ENCODE measurements around the gene STT3B. TPM values are rescaled to one million over a fixed set of nuclear protein-coding genes. Genes with fewer than 3 reads are reported as not detected.

STT3B gene
- total and polyA plus RNA-seq, 2 of the 13 experiments (the other 11 are each of a cell fraction or from before 2014, with no cell fraction given): 85.0 to 205 TPM

DNA sequence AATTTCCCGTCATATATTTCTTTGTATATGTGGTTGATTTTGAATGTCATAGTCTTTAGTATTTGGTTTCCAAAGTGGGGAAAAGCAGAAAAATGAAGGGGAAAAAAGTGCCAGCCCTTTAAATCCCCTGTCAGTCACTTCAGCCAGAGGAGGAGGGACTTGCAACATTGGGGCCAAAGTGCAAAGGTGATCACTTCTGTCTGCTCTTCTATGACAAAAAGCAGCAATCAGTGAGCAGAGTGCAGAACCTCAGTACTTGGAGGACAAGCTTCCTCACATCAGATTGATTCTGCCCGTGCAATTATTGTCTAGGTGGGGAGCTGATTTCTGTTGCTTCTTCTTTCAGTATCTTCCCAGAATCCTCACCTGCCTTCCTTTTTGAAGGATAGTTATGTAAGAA lies 60.0 kb downstream of the STT3B start (continued):
- TF ChIP-seq, protein P1, sequence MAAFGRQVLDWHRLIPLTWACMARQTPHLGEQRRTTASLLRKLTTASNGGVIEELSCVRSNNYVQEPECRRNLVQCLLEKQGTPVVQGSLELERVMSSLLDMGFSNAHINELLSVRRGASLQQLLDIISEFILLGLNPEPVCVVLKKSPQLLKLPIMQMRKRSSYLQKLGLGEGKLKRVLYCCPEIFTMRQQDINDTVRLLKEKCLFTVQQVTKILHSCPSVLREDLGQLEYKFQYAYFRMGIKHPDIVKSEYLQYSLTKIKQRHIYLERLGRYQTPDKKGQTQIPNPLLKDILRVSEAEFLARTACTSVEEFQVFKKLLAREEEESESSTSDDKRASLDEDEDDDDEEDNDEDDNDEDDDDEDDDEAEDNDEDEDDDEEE (CRISPR knock-in tag; IDR thresholded peaks at IDR 0.05): no peak
- TF ChIP-seq ZNF33B (CRISPR knock-in tag; IDR thresholded peaks at IDR 0.05) (no peak), ZFP37 (CRISPR knock-in tag; IDR thresholded peaks at IDR 0.05; ENCODE audit: borderline replicate concordance) (no peak), ZNF766 (CRISPR knock-in tag; IDR thresholded peaks at IDR 0.05; ENCODE audit: borderline replicate concordance) (no peak), ZFP41 (CRISPR knock-in tag; IDR thresholded peaks at IDR 0.05; ENCODE audit: borderline replicate concordance) (no peak), ZNF562 (CRISPR knock-in tag; IDR thresholded peaks at IDR 0.05; ENCODE audit: borderline replicate concordance) (no peak), HOXD1 (CRISPR knock-in tag; IDR thresholded peaks at IDR 0.05) (no peak), ZNF660 (CRISPR knock-in tag; IDR thresholded peaks at IDR 0.05; ENCODE audit: borderline replicate concordance, low read depth) (no peak), ZNF543 (CRISPR knock-in tag; IDR thresholded peaks at IDR 0.05) (no peak), ZNF263 (CRISPR knock-in tag; IDR thresholded peaks at IDR 0.05) (no peak), HNF4A (CRISPR knock-in tag; IDR thresholded peaks at IDR 0.05) (peak; percentile 97), TAF1 (CRISPR knock-in tag; IDR thresholded peaks at IDR 0.05) (no peak), YEATS4 (CRISPR knock-in tag; IDR thresholded peaks at IDR 0.05; ENCODE audit: borderline replicate concordance) (no peak), ZNF124 (CRISPR knock-in tag; IDR thresholded peaks at IDR 0.05) (no peak), ZNF33A (CRISPR knock-in tag; IDR thresholded peaks at IDR 0.05; ENCODE audit: borderline replicate concordance) (no peak), ZFP1 (CRISPR knock-in tag; IDR thresholded peaks at IDR 0.05) (0 out of 2 replicates have a peak, but pooled peaks have one; percentile 55), SOX13 (IDR thresholded peaks at IDR 0.05) (no peak), SOX13 (CRISPR knock-in tag; conservative IDR thresholded peaks at IDR 0.05 in 1 of 2, IDR thresholded peaks at IDR 0.05 in 1 of 2) (peak in 1 of 2 experiments; percentile 46; a peak in 2 of 4 replicates)
- TF ChIP-seq, protein P2, sequence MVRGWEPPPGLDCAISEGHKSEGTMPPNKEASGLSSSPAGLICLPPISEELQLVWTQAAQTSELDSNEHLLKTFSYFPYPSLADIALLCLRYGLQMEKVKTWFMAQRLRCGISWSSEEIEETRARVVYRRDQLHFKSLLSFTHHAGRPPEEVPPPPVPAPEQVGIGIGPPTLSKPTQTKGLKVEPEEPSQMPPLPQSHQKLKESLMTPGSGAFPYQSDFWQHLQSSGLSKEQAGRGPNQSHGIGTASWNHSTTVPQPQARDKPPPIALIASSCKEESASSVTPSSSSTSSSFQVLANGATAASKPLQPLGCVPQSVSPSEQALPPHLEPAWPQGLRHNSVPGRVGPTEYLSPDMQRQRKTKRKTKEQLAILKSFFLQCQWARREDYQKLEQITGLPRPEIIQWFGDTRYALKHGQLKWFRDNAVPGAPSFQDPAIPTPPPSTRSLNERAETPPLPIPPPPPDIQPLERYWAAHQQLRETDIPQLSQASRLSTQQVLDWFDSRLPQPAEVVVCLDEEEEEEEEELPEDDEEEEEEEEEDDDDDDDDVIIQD (CRISPR knock-in tag; IDR thresholded peaks at IDR 0.05; ENCODE audit: low read depth): peak; percentile 98
- TF ChIP-seq, protein P3, sequence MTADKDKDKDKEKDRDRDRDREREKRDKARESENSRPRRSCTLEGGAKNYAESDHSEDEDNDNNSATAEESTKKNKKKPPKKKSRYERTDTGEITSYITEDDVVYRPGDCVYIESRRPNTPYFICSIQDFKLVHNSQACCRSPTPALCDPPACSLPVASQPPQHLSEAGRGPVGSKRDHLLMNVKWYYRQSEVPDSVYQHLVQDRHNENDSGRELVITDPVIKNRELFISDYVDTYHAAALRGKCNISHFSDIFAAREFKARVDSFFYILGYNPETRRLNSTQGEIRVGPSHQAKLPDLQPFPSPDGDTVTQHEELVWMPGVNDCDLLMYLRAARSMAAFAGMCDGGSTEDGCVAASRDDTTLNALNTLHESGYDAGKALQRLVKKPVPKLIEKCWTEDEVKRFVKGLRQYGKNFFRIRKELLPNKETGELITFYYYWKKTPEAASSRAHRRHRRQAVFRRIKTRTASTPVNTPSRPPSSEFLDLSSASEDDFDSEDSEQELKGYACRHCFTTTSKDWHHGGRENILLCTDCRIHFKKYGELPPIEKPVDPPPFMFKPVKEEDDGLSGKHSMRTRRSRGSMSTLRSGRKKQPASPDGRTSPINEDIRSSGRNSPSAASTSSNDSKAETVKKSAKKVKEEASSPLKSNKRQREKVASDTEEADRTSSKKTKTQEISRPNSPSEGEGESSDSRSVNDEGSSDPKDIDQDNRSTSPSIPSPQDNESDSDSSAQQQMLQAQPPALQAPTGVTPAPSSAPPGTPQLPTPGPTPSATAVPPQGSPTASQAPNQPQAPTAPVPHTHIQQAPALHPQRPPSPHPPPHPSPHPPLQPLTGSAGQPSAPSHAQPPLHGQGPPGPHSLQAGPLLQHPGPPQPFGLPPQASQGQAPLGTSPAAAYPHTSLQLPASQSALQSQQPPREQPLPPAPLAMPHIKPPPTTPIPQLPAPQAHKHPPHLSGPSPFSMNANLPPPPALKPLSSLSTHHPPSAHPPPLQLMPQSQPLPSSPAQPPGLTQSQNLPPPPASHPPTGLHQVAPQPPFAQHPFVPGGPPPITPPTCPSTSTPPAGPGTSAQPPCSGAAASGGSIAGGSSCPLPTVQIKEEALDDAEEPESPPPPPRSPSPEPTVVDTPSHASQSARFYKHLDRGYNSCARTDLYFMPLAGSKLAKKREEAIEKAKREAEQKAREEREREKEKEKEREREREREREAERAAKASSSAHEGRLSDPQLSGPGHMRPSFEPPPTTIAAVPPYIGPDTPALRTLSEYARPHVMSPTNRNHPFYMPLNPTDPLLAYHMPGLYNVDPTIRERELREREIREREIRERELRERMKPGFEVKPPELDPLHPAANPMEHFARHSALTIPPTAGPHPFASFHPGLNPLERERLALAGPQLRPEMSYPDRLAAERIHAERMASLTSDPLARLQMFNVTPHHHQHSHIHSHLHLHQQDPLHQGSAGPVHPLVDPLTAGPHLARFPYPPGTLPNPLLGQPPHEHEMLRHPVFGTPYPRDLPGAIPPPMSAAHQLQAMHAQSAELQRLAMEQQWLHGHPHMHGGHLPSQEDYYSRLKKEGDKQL (CRISPR knock-in tag; IDR thresholded peaks at IDR 0.05; ENCODE audit: low read depth): no peak
- TF ChIP-seq, protein P4, sequence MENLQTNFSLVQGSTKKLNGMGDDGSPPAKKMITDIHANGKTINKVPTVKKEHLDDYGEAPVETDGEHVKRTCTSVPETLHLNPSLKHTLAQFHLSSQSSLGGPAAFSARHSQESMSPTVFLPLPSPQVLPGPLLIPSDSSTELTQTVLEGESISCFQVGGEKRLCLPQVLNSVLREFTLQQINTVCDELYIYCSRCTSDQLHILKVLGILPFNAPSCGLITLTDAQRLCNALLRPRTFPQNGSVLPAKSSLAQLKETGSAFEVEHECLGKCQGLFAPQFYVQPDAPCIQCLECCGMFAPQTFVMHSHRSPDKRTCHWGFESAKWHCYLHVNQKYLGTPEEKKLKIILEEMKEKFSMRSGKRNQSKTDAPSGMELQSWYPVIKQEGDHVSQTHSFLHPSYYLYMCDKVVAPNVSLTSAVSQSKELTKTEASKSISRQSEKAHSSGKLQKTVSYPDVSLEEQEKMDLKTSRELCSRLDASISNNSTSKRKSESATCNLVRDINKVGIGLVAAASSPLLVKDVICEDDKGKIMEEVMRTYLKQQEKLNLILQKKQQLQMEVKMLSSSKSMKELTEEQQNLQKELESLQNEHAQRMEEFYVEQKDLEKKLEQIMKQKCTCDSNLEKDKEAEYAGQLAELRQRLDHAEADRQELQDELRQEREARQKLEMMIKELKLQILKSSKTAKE (CRISPR knock-in tag; IDR thresholded peaks at IDR 0.05; ENCODE audit: borderline replicate concordance): no peak
